Transverse colon (tissue), 4 donors: ENCODE data around the gene TBCK.

Source experiments
- CTCF ChIP-seq, 5 experiments: fragments of 200-600 bp in 3 of 5; fragments of 450-650 bp in 2 of 5; sonication (generic) in 3 of 5; IDR thresholded peaks; 1 replicate in 2 of 5; 2 replicates in 3 of 5; pipeline ENCODE4 v1.5.1; 2016 to 2017; ENCODE audit warnings: antibody characterized with exemption in 5 of 5, inconsistent platforms in 3 of 5, mild to moderate bottlenecking in 2 of 5, moderate library complexity in 1 of 5
- POLR2A ChIP-seq: fragments of 450-650 bp; IDR thresholded peaks from one replicate; pipeline ENCODE4 v1.6.1; 2016; ENCODE audit warnings: antibody characterized with exemption, mild to moderate bottlenecking, moderate library complexity
- POLR2AphosphoS5 ChIP-seq, 3 donors: sonication (generic); formaldehyde crosslinking; IDR thresholded peaks; one replicate each; pipeline ENCODE4 v1.6.1; 2016; ENCODE audit warnings: antibody characterized with exemption in 3 of 3

- TF ChIP-seq CTCF (IDR thresholded peaks at IDR 0.05) (no peak), POLR2A (no peak), POLR2AphosphoS5 (IDR thresholded peaks at IDR 0.05) (no peak)
These were observed 211.7 kb downstream of the TBCK start for GRCh38 chr4:106104276-106104675.
